Nephron (organoid): ENCODE data around the gene SBSN.

Experiments used
- H3K27ac Mint-ChIP-seq, 3 experiments: 2 replicates each; pipeline ENCODE4 v1.8.0; 2020; ENCODE audit warnings: mixed read lengths in 3 of 3, mild to moderate bottlenecking in 2 of 3, moderate library complexity in 1 of 3
- H3K27me3 Mint-ChIP-seq: 2 replicates; pipeline ENCODE4 v1.8.0; 2021; ENCODE audit warnings: low read depth, mild to moderate bottlenecking, moderate library complexity, mixed read lengths
- H3K36me3 Mint-ChIP-seq: 2 replicates; pipeline ENCODE4 v1.8.0; 2020; ENCODE audit warnings: low read depth, mixed read lengths
- H3K4me1 Mint-ChIP-seq: 2 replicates; pipeline ENCODE4 v1.8.0; 2020; ENCODE audit warnings: mixed read lengths
- H3K4me3 Mint-ChIP-seq, 3 experiments: 2 replicates each; pipeline ENCODE4 v1.8.0; 2020; ENCODE audit warnings: mild to moderate bottlenecking in 3 of 3, mixed read lengths in 3 of 3, moderate library complexity in 2 of 3
- H3K9me3 Mint-ChIP-seq: 2 replicates; pipeline ENCODE4 v1.8.0; 2020; ENCODE audit warnings: mixed read lengths
- TF ChIP-seq, protein P1 (sequence below), 3 experiments: fragments of 200-600 bp; sonication (generic); IDR thresholded peaks; one replicate each; pipeline ENCODE4 v1.5.0; 2021; ENCODE audit warnings: antibody characterized with exemption in 3 of 3; ENCODE audit not compliant: unreplicated experiment in 3 of 3

Gene SBSN

GRCh38 chr19:35559781-35560180, 31.7 kb upstream of the SBSN start:
- no peak overlapping the region for H3K4me3 Mint-ChIP-seq
- no peak overlapping the region for H3K27ac Mint-ChIP-seq
- H3K9me3 Mint-ChIP-seq: no peaks in the 10 kb centered on the region
- no peaks in the 10 kb centered on the region for H3K36me3 Mint-ChIP-seq
- TF ChIP-seq, protein P1, sequence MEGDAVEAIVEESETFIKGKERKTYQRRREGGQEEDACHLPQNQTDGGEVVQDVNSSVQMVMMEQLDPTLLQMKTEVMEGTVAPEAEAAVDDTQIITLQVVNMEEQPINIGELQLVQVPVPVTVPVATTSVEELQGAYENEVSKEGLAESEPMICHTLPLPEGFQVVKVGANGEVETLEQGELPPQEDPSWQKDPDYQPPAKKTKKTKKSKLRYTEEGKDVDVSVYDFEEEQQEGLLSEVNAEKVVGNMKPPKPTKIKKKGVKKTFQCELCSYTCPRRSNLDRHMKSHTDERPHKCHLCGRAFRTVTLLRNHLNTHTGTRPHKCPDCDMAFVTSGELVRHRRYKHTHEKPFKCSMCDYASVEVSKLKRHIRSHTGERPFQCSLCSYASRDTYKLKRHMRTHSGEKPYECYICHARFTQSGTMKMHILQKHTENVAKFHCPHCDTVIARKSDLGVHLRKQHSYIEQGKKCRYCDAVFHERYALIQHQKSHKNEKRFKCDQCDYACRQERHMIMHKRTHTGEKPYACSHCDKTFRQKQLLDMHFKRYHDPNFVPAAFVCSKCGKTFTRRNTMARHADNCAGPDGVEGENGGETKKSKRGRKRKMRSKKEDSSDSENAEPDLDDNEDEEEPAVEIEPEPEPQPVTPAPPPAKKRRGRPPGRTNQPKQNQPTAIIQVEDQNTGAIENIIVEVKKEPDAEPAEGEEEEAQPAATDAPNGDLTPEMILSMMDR (IDR thresholded peaks at IDR 0.05; ENCODE audit: unreplicated experiment in 3 of 3): no peak
- H3K27me3 Mint-ChIP-seq: peaks cover 75% of the 10 kb centered on the region
- H3K4me1 Mint-ChIP-seq: peaks cover 5% of the 10 kb centered on the region

DNA sequence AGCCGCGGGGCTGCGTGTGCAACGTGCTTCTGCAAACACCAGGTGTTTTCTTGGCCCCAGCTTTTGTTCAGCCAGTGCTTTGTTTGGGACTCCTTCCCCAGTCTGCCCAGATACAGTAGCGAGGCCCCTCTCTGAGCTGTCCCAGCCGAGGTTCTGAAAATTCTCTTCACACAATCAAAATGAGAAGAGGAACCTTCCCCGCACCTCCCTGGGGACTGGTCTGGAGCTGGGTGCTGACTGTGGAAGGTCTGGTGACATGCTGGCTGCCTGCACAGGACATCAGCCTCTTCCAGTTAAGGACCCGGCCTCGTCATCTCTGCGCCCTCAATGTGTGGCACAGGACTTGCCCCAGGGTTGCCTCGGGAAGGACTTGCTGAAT, 31.2 kb upstream of the SBSN start:
- Mint-ChIP-seq H3K4me1 (peaks cover 5% of the 10 kb centered on the region), H3K27ac (no peak overlapping the region), H3K9me3 (no peaks in the 10 kb centered on the region), H3K4me3 (peak overlapping the region in 1 of 3 experiments; percentile 33), H3K36me3 (no peaks in the 10 kb centered on the region), H3K27me3 (peaks cover 75% of the 10 kb centered on the region)
- TF ChIP-seq, protein P1 (IDR thresholded peaks at IDR 0.05; ENCODE audit: unreplicated experiment in 3 of 3): no peak

DNA sequence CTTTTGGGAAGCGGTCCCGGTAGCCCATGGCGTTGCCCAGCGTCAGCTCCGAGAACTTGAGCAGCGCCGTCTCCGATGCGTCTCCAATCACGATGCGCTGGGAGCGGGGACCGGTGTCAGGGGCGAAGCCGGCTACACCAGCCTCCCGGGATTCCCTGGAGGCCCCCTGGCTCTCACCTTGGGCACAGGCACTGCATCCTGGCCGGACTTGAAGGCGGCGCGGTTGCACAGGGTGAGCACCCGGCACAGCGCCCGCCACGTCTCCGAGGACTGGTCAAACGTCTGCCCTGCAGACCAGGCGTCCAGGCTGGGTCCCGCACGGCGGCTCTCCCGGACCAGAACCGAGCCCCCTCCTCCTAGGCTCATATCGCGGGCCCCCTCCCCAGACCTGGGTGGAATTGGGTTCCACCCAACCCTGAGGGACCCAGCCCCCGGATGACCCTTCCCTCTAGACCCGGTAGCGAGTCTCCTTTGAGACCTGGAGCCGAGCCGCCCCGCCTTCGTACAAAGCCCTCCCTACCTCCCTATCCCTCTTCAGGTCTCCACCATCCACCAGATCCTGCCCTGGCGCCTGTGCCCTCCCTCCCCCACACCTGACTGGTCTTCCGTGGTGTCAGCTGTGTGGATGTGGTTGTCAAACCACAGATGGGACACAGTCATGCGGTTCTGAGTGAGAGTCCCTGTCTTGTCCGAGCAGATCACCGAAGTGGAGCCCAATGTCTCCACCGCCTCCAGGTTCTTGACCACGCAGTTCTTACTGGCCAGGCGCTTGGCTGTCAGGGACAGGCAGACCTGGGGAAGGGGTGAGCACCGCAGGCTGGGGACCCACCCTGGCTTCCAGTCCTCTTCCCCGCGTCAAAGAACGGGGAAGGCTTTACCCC, 30.5 kb upstream of the SBSN start:
- TF ChIP-seq, protein P1 (IDR thresholded peaks at IDR 0.05; ENCODE audit: unreplicated experiment in 3 of 3): no peak
- Mint-ChIP-seq H3K27ac (no peak overlapping the region), H3K4me1 (peaks cover 5% of the 10 kb centered on the region), H3K4me3 (peak overlapping the region in 2 of 3 experiments; percentile 28 to 33), H3K27me3 (peaks cover 80% of the 10 kb centered on the region), H3K9me3 (no peaks in the 10 kb centered on the region), H3K36me3 (no peaks in the 10 kb centered on the region)

DNA sequence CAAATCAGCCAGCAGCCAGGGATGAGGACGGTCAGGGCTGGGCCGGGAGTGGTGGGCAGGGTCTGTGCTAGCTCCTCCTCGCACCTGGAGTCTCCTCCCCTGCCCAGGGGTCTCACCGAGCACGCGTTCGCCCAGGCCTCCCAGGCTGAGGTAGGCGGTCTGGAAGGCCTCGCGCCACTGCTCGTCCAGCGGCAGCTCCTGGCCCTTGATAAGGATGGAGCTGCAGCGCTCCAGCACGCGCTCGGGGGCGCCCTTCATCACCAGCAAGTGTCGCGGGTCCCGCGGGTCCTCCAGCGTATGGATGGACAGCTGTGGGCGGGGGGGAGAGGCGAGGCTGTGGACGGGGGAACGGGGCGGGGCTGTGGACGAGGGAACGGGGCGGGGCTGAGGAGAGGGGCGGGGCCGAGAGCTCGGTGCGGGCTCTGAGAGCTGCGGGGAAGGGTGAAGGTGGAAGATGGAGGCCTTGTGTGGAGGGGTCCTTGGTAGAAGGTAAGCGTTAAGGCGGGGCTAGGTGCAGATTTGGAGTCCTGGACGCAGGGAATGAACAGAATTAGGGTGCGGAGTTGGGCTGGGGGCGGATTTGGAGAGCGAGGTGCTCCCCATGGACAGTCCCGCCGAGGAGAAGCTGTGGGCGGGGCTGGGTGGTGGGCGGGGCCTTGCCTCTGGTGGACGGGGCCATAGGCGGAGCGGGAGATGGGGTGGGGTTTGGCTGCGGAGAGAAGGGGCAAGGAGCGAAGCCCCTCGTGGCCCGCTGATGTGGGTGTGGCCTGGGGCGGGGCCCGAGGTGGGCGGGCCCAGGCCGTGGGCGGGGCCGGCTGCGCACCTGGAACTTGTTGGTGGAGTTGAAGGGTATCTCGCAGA, 29.7 kb upstream of the SBSN start:
- TF ChIP-seq, protein P1 (IDR thresholded peaks at IDR 0.05; ENCODE audit: unreplicated experiment in 3 of 3): no peak
- H3K36me3 Mint-ChIP-seq: no peaks in the 10 kb centered on the region
- H3K27me3 Mint-ChIP-seq: peaks cover 79% of the 10 kb centered on the region
- no peak overlapping the region for H3K27ac Mint-ChIP-seq
- no peaks in the 10 kb centered on the region for H3K9me3 Mint-ChIP-seq
- peaks cover 5% of the 10 kb centered on the region for H3K4me1 Mint-ChIP-seq
- H3K4me3 Mint-ChIP-seq: peak overlapping the region; percentile 79 to 84 (median 79)

- Mint-ChIP-seq H3K36me3 (no peaks in the 10 kb centered on the region), H3K27ac (no peak overlapping the region), H3K27me3 (peaks cover 71% of the 10 kb centered on the region), H3K4me1 (peaks cover 5% of the 10 kb centered on the region), H3K4me3 (peak overlapping the region; percentile 54 to 84 (median 79)), H3K9me3 (no peaks in the 10 kb centered on the region)
- TF ChIP-seq, protein P1 (IDR thresholded peaks at IDR 0.05; ENCODE audit: unreplicated experiment in 3 of 3): no peak
Observed at GRCh38 chr19:35556846-35557538, 28.9 kb upstream of the SBSN start.
